Choroid plexus epithelial cell (primary cell): ENCODE data around the gene RACGAP1.

Experiments
- DNase-seq: peaks from one replicate; pipeline ENCODE4 v3.0.0-alpha.2; 2010; ENCODE audit warnings: low read depth
- H3K4me3 ChIP-seq: 2 replicates; pipeline ENCODE4 v1.5.1; 2011; ENCODE audit warnings: low read depth, mild to moderate bottlenecking, control low read depth, low read length, moderate library complexity
- CTCF ChIP-seq: conservative IDR thresholded peaks from 2 replicates; pipeline ENCODE4 v1.5.1; 2011; ENCODE audit warnings: low read depth, mild to moderate bottlenecking, control low read depth, inconsistent platforms, low read length, moderate library complexity

RACGAP1 gene

GRCh38 chr12:49974677-49975317 is 50.5 kb downstream of the RACGAP1 start:
- H3K4me3 ChIP-seq: no peak overlapping the region
- no peak for DNase-seq
- TF ChIP-seq CTCF: no peak

- TF ChIP-seq CTCF: peak; percentile 85
- H3K4me3 ChIP-seq: no peak overlapping the region
- peak; percentile 84 for DNase-seq
Measured at GRCh38 chr12:49974231-49974675, 51.0 kb downstream of the RACGAP1 start.

- DNase-seq: no peak
- TF ChIP-seq CTCF: no peak
- no peak overlapping the region for H3K4me3 ChIP-seq
Measured at GRCh38 chr12:49973361-49973830, 51.9 kb downstream of the RACGAP1 start.

- DNase-seq: no peak
- H3K4me3 ChIP-seq: no peak within 1 kb of the TSS
- TF ChIP-seq CTCF: no peak
Measured at GRCh38 chr12:49972641-49973360, 52.5 kb downstream of the RACGAP1 start, which contains the start of gene AQP6. AQP6 (plus strand) TSS chr12:49972947; CDS start chr12:49973174, 227 bp downstream.

- H3K4me3 ChIP-seq: no peak overlapping the region
- DNase-seq: no peak
- no peak for TF ChIP-seq CTCF
Measured at GRCh38 chr12:49972129-49972528, 53.2 kb downstream of the RACGAP1 start.

GRCh38 chr12:49971141-49971540 is 54.2 kb downstream of the RACGAP1 start:
- DNase-seq: no peak
- TF ChIP-seq CTCF: no peak
- no peak overlapping the region for H3K4me3 ChIP-seq

- no peak overlapping the region for H3K4me3 ChIP-seq
Measured at GRCh38 chr12:49970658-49971057, 54.6 kb downstream of the RACGAP1 start.

More at GRCh38 chr12:49970658-49971057, 54.6 kb downstream of the RACGAP1 start:
- no peak for TF ChIP-seq CTCF
- no peak for DNase-seq
